Chondrocyte (in vitro differentiated cells): ENCODE results near the gene ATP23. TPM values are rescaled to one million over a fixed set of nuclear protein-coding genes. Genes with fewer than 3 reads are reported as not detected.

ENCODE experiments used
- DNase-seq: peaks from one replicate; pipeline ENCODE4 v3.0.0; 2021; ENCODE audit warnings: mixed read lengths, low spot score
- H3K27ac Mint-ChIP-seq: one replicate; pipeline ENCODE4 v1.8.0; 2021; ENCODE audit warnings: mild to moderate bottlenecking, moderate library complexity, mixed read lengths; ENCODE audit not compliant: unreplicated experiment
- H3K27me3 Mint-ChIP-seq: 2 replicates; pipeline ENCODE4 v1.8.0; 2021; ENCODE audit warnings: low read depth, mixed read lengths
- H3K36me3 Mint-ChIP-seq: 2 replicates; pipeline ENCODE4 v1.8.0; 2021; ENCODE audit warnings: low read depth, mixed read lengths
- H3K4me1 Mint-ChIP-seq: 2 replicates; pipeline ENCODE4 v1.8.0; 2021; ENCODE audit warnings: low read depth, mild to moderate bottlenecking, mixed read lengths
- H3K4me3 Mint-ChIP-seq: one replicate; pipeline ENCODE4 v1.8.0; 2021; ENCODE audit warnings: mild to moderate bottlenecking, moderate library complexity, mixed read lengths; ENCODE audit not compliant: unreplicated experiment
- H3K9me3 Mint-ChIP-seq: 2 replicates; pipeline ENCODE4 v1.8.0; 2021; ENCODE audit warnings: low read depth, mixed read lengths
- total RNA-seq: library from RNA; stranded (reverse); gene quantifications from 3 replicates; pipeline ENCODE4 v1.2.1, GENCODE V29; 2021
- TF ChIP-seq, protein P1 (sequence below): fragments of 200-600 bp; sonication (generic); IDR thresholded peaks from 2 replicates; pipeline ENCODE4 v1.5.0; 2021; ENCODE audit warnings: antibody characterized with exemption, mild to moderate bottlenecking, moderate library complexity

The ATP23 gene
- total RNA-seq, 1 donor from 2014 or later, result 3.6 TPM

- no peak for DNase-seq
- H3K27ac Mint-ChIP-seq, result peak overlapping the region; percentile 85
- no peaks in the 10 kb centered on the region for H3K9me3 Mint-ChIP-seq
- H3K4me3 Mint-ChIP-seq, result no peak overlapping the region
- H3K4me1 Mint-ChIP-seq, result peaks cover 64% of the 10 kb centered on the region
- TF ChIP-seq, protein P1, sequence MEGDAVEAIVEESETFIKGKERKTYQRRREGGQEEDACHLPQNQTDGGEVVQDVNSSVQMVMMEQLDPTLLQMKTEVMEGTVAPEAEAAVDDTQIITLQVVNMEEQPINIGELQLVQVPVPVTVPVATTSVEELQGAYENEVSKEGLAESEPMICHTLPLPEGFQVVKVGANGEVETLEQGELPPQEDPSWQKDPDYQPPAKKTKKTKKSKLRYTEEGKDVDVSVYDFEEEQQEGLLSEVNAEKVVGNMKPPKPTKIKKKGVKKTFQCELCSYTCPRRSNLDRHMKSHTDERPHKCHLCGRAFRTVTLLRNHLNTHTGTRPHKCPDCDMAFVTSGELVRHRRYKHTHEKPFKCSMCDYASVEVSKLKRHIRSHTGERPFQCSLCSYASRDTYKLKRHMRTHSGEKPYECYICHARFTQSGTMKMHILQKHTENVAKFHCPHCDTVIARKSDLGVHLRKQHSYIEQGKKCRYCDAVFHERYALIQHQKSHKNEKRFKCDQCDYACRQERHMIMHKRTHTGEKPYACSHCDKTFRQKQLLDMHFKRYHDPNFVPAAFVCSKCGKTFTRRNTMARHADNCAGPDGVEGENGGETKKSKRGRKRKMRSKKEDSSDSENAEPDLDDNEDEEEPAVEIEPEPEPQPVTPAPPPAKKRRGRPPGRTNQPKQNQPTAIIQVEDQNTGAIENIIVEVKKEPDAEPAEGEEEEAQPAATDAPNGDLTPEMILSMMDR, result no peak
- no peaks in the 10 kb centered on the region for H3K36me3 Mint-ChIP-seq
- no peaks in the 10 kb centered on the region for H3K27me3 Mint-ChIP-seq
These were observed 42.2 kb upstream of the ATP23 start for GRCh38 chr12:57899010-57899662.

GRCh38 chr12:57902478-57902969 lies 38.8 kb upstream of the ATP23 start:
- Mint-ChIP-seq H3K4me1 (peaks cover 38% of the 10 kb centered on the region), H3K27ac (peak overlapping the region; percentile 83), H3K4me3 (no peak overlapping the region), H3K9me3 (no peaks in the 10 kb centered on the region), H3K36me3 (no peaks in the 10 kb centered on the region), H3K27me3 (peaks cover 3% of the 10 kb centered on the region)
- no peak for DNase-seq
- TF ChIP-seq, protein P1, result no peak

DNA sequence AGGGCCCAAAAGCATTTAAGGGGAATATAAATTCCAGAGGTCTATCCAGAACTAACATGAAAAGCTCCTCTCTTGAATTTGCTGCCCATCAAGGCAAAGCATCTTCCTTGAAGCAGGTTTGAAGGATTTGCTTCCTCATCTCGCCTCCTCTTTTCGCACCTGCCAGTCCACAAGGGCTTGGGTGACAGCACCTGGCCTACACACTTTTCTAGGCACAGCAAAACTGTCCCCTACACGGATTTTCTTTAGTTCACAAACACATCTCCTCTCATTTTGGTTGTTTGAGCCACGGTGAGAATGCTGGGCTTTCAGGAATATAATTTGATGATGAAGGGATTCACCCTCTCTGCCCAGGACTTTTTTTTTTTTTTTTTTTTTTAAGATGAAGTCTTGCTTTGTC lies 36.9 kb upstream of the ATP23 start:
- H3K4me1 Mint-ChIP-seq, result peaks cover 19% of the 10 kb centered on the region
- TF ChIP-seq, protein P1, result no peak

DNA sequence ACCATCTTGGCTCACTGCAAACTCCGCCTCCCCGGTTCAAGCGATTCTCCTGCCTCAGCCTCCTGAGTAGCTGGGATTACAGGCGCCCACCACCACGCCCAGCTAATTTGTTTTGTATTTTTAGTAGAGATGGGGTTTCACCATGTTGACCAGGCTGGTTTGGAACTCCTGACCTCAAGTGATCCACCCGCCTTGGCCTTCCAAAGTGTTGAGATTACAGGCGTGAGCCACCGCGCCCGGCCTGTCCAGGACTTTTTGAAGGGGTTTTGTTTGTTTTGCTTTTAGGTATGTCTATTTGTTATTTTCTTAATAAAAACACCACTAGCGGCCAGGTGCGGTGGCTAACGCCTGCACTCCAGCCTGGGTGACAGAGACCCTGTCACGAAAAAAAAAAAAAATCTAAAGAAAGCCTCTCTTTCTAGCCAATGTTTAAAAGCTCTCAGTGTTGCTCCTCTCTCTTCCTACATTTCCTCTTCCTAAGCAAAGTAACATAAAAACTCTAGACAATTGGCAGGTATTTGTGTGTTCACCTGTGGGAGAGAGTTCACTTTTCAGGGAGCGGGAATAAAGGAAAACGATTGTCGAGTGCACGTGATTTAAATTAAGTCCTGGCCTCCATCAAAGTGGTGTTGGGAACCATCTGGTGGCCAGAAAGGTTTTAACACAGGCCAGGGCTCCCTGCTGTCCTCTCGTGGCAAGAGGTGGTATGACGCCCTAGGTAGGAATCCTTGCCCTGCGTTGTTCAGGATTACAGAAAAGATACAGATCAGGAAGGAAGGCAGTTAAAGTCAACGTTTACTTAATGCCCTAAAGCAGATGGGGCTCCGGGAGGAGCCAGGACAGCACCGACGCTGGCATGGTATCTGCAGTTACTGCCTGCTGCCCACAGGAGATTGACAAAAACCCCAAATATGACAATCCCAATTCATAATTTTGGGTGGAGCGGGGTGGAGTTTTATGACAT lies 36.2 kb upstream of the ATP23 start:
- no peak overlapping the region for H3K27ac Mint-ChIP-seq
- H3K4me1 Mint-ChIP-seq, result peaks cover 19% of the 10 kb centered on the region
- peaks cover 3% of the 10 kb centered on the region for H3K27me3 Mint-ChIP-seq
- H3K4me3 Mint-ChIP-seq, result peak overlapping the region; percentile 48
- H3K36me3 Mint-ChIP-seq, result no peaks in the 10 kb centered on the region
- no peaks in the 10 kb centered on the region for H3K9me3 Mint-ChIP-seq
- DNase-seq, result no peak
- TF ChIP-seq, protein P1, result peak; percentile 100

More for the DNA sequence above, 36.9 kb upstream of the ATP23 start:
- Mint-ChIP-seq H3K36me3 (no peaks in the 10 kb centered on the region), H3K4me3 (no peak overlapping the region), H3K27ac (no peak overlapping the region), H3K27me3 (peaks cover 3% of the 10 kb centered on the region), H3K9me3 (no peaks in the 10 kb centered on the region)
- DNase-seq, result no peak

GRCh38 chr12:57905812-57906475 lies 35.4 kb upstream of the ATP23 start:
- Mint-ChIP-seq H3K36me3 (no peaks in the 10 kb centered on the region), H3K27ac (no peak overlapping the region), H3K27me3 (peaks cover 6% of the 10 kb centered on the region), H3K4me1 (peaks cover 19% of the 10 kb centered on the region), H3K4me3 (no peak overlapping the region), H3K9me3 (no peaks in the 10 kb centered on the region)
- TF ChIP-seq, protein P1, result no peak
- no peak for DNase-seq
